Loucy (cell line): ENCODE data around the gene DUSP6.
A peak's percentile ranks its signal among the peaks of the same experiment; 100 is the strongest.

Experiments used
- H2AFZ ChIP-seq: fragments of 200-600 bp; sonication (generic); 2 replicates; pipeline ENCODE4 v1.6.0; 2016; ENCODE audit warnings: antibody characterized with exemption, mild to moderate bottlenecking, low read length, moderate library complexity
- H3F3A ChIP-seq: fragments of 200-600 bp; 2 replicates; pipeline ENCODE4 v1.6.0; 2016; ENCODE audit warnings: antibody characterized with exemption, low read depth, mild to moderate bottlenecking
- H3K27me3 ChIP-seq: fragments of 200-600 bp; sonication (generic); 2 replicates; pipeline ENCODE4 v1.6.1; 2014; ENCODE audit warnings: low read length, mild to moderate bottlenecking; ENCODE audit not compliant: insufficient read depth, poor library complexity, severe bottlenecking
- H3K36me3 ChIP-seq: fragments of 200-600 bp; sonication (generic); 2 replicates; pipeline ENCODE4 v1.6.1; 2016; ENCODE audit warnings: low read length; ENCODE audit not compliant: insufficient read depth
- H3K4me1 ChIP-seq: fragments of 200-600 bp; sonication (generic); 2 replicates; pipeline ENCODE4 v1.5.1; 2014; ENCODE audit warnings: low read length, mild to moderate bottlenecking; ENCODE audit not compliant: insufficient read depth, poor library complexity, severe bottlenecking
- H3K4me2 ChIP-seq: fragments of 200-600 bp; sonication (generic); 2 replicates; pipeline ENCODE4 v1.6.0; 2014; ENCODE audit warnings: antibody characterized with exemption, low read length, low read depth, mild to moderate bottlenecking; ENCODE audit not compliant: poor library complexity, severe bottlenecking
- H3K4me3 ChIP-seq: fragments of 200-600 bp; sonication (generic); 2 replicates; pipeline ENCODE4 v1.5.1; 2014; ENCODE audit warnings: low read length, mild to moderate bottlenecking, mixed read lengths; ENCODE audit not compliant: poor library complexity, severe bottlenecking
- H3K79me2 ChIP-seq: fragments of 200-600 bp; sonication (generic); 2 replicates; pipeline ENCODE4 v1.6.1; 2014; ENCODE audit warnings: low read length; ENCODE audit not compliant: insufficient read depth
- H3K9ac ChIP-seq: fragments of 200-600 bp; sonication (generic); 2 replicates; pipeline ENCODE4 v1.6.0; 2014; ENCODE audit warnings: mild to moderate bottlenecking, low read depth, low read length, moderate library complexity; ENCODE audit not compliant: poor library complexity, severe bottlenecking
- H3K9me2 ChIP-seq: fragments of 200-600 bp; sonication (generic); replicated peaks from 2 replicates; pipeline ENCODE4 v1.6.1; 2016; ENCODE audit warnings: low read depth, low read length, mixed read lengths
- H3K9me3 ChIP-seq: fragments of 200-600 bp; sonication (generic); 2 replicates; pipeline ENCODE4 v1.6.1; 2014; ENCODE audit warnings: mild to moderate bottlenecking, antibody characterized with exemption, low read length, low read depth; ENCODE audit not compliant: insufficient read depth
- H4K20me1 ChIP-seq: fragments of 200-600 bp; sonication (generic); 2 replicates; pipeline ENCODE4 v1.6.0; 2014; ENCODE audit warnings: antibody characterized with exemption, low read length, mild to moderate bottlenecking; ENCODE audit not compliant: insufficient read depth, poor library complexity, severe bottlenecking
- EZH2phosphoT487 ChIP-seq: fragments of 200-600 bp; IDR thresholded peaks from 2 replicates; pipeline ENCODE4 v1.6.1; 2018; ENCODE audit warnings: antibody characterized with exemption, mild to moderate bottlenecking, moderate library complexity, borderline replicate concordance
- TF ChIP-seq, protein P1 (sequence below): fragments of 200-600 bp; sonication (generic); conservative IDR thresholded peaks from 2 replicates; pipeline ENCODE4 v1.5.1; 2014; ENCODE audit warnings: mild to moderate bottlenecking, antibody characterized with exemption, low read length

Gene DUSP6

DNA sequence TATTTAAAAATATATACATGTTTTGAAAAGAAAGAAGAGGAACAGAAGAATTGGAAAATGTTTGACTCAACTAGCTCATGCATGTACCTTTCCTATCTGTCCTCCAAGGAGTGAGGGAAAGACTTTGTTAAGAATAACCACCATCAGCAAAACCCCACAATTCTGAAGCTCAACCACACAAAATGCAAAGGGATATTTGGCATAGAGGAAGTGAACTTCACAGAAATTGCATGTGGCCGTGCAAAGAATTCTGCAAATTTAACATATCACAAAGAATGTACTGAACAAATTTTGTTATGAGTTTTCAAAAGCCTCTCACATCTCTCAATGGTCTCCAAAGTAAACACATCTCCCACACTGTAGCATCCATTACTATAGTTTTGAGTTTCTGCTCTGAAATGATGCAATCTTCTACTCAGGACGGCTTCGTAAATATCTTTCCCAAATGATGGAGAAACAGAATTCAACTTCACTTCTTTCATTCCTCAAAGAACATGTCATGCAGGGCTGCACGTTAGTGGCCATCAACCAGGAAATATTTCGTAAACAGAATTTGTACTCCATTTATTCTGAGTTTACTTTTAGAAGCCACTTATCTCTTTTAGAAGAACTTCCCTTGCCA is 17.6 kb downstream of the DUSP6 start:
- Histone ChIP-seq H3K79me2 (no peaks in the 10 kb centered on the region), H3K4me2 (no peak overlapping the region), H4K20me1 (no peaks in the 10 kb centered on the region), H2AFZ (no peak overlapping the region), H3K9me3 (no peaks in the 10 kb centered on the region), H3K4me1 (peaks cover 8% of the 10 kb centered on the region), H3K9ac (no peak overlapping the region), H3K9me2 (no peaks in the 10 kb centered on the region), H3K4me3 (no peak overlapping the region), H3K27me3 (no peaks in the 10 kb centered on the region), H3K36me3 (no peaks in the 10 kb centered on the region), H3F3A (no peaks in the 10 kb centered on the region)
- TF ChIP-seq, protein P1, sequence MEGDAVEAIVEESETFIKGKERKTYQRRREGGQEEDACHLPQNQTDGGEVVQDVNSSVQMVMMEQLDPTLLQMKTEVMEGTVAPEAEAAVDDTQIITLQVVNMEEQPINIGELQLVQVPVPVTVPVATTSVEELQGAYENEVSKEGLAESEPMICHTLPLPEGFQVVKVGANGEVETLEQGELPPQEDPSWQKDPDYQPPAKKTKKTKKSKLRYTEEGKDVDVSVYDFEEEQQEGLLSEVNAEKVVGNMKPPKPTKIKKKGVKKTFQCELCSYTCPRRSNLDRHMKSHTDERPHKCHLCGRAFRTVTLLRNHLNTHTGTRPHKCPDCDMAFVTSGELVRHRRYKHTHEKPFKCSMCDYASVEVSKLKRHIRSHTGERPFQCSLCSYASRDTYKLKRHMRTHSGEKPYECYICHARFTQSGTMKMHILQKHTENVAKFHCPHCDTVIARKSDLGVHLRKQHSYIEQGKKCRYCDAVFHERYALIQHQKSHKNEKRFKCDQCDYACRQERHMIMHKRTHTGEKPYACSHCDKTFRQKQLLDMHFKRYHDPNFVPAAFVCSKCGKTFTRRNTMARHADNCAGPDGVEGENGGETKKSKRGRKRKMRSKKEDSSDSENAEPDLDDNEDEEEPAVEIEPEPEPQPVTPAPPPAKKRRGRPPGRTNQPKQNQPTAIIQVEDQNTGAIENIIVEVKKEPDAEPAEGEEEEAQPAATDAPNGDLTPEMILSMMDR: no peak
- TF ChIP-seq EZH2phosphoT487: no peak

DNA sequence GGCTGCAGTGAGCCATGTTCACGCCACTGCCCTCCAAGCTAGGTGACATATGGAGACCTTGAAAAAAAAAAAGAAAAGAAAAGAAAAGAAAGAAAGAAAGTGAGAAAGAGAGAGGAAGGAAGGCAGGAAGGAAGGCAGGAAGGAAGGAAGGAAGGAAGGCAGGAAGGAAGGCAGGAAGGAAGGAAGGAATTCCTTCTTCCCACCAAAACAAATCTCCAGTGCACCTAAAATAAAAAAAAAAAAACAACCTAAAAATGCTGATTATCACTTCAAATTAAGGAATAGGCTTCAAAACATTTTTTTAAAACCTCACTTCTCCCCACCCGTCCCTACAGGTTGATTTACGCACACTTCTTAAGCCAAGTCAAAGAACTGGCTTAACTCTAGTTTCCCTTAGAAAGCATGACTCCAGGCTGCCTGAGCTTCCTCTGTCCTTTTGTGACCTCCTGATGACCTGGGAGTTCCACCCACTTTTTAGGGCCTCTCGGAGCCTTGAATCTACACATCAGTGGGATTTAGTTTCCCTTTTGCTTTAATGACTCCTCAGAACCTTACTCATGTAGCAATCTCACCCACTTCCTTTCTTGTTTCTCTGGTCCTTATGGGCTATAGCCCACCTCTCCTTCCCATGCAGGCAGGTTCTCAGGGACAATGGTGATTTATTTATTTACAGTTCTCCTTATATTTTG is 18.6 kb downstream of the DUSP6 start:
- Histone ChIP-seq H3K9ac (no peak overlapping the region), H3K4me1 (peaks cover 8% of the 10 kb centered on the region), H3K9me2 (no peaks in the 10 kb centered on the region), H3K27me3 (no peaks in the 10 kb centered on the region), H3K4me2 (peak overlapping the region; percentile 18), H3K36me3 (no peaks in the 10 kb centered on the region), H3K79me2 (no peaks in the 10 kb centered on the region), H4K20me1 (no peaks in the 10 kb centered on the region), H3K4me3 (no peak overlapping the region), H2AFZ (peak overlapping the region; percentile 36; the same call in 1 of the 2 replicates), H3K9me3 (no peaks in the 10 kb centered on the region), H3F3A (no peaks in the 10 kb centered on the region)
- no peak for TF ChIP-seq EZH2phosphoT487
- TF ChIP-seq, protein P1: no peak

DNA sequence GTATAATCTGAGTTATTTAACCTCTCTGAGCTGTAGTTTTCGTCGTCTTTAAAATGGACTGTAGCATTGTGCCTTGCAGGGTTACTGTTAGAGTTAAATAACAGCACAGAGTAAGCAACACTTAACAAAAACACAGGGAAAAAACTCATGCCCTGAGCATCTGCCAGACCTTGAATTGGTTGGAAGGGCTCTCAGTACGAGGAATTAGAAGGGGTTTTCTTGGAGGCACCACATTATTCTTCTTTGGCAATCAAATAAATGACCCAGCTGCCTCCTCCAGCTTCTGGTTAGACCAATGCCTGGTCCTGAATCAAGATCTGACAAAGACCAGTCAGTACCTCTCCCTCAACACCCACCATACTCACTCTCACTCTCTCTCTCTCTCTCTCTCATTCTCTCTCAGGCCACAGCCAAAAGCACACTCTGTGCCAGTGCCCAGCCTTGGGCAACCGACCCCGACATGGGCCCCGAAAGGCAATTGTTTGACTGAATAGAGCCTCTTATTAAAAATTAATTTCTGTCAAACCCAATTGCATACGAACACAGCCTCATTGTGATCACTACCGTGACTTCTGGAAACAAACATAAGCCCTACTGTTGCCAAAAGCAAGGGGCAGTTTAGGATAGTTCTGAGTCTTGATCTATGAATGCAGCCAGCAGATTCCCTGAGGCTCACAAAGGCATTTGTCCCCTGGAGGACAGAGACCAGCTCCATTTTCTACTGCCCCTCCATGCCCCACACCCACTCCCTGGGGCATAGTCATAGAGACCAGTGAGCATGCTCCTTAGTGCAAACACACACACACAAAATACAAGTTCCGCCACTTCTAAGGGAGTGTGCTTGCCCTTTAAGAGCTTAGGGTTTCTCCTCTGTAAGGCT is 23.9 kb downstream of the DUSP6 start:
- Histone ChIP-seq H3K4me3 (no peak overlapping the region), H3K4me2 (no peak overlapping the region), H3F3A (no peaks in the 10 kb centered on the region), H3K27me3 (no peaks in the 10 kb centered on the region), H4K20me1 (no peaks in the 10 kb centered on the region), H3K9me2 (no peaks in the 10 kb centered on the region), H3K79me2 (no peaks in the 10 kb centered on the region), H3K9me3 (no peaks in the 10 kb centered on the region), H3K4me1 (peaks cover 15% of the 10 kb centered on the region), H2AFZ (peak overlapping the region; percentile 52), H3K36me3 (no peaks in the 10 kb centered on the region), H3K9ac (no peak overlapping the region)
- no peak for TF ChIP-seq EZH2phosphoT487
- TF ChIP-seq, protein P1: no peak
